Liver (tissue), 9 donors: ENCODE data around the gene CEPT1. TPM values are rescaled to one million over a fixed set of nuclear protein-coding genes. Genes with fewer than 3 reads are reported as not detected.

Source experiments
- DNase-seq: peaks from one replicate; pipeline ENCODE4 v3.0.0-alpha.2; 2017; ENCODE audit warnings: low spot score
- H3K27ac ChIP-seq, 2 donors: one replicate each; pipeline ENCODE4 v1.7.0; 2013; ENCODE audit warnings: inconsistent platforms in 2 of 2, low read length in 2 of 2, control low read depth in 1 of 2, low read depth in 1 of 2, mild to moderate bottlenecking in 1 of 2
- H3K27me3 ChIP-seq, 4 donors: one replicate each; pipeline versions ENCODE4 v1.6.1 to v1.7.0; 2013; ENCODE audit warnings: low read length in 3 of 4, inconsistent platforms in 1 of 4, mild to moderate bottlenecking in 1 of 4, moderate library complexity in 1 of 4; ENCODE audit not compliant: control insufficient read depth in 4 of 4, insufficient read depth in 4 of 4
- H3K36me3 ChIP-seq, 4 donors: one replicate each; pipeline versions ENCODE4 v1.6.1 to v1.7.0; 2013; ENCODE audit warnings: low read length in 3 of 4, mild to moderate bottlenecking in 3 of 4, low read depth in 1 of 4, moderate library complexity in 1 of 4; ENCODE audit not compliant: control insufficient read depth in 4 of 4, insufficient read depth in 3 of 4
- H3K4me1 ChIP-seq, 4 donors: one replicate each; pipeline versions ENCODE4 v1.6.1 to v1.7.0; 2013; ENCODE audit warnings: low read length in 3 of 4, mild to moderate bottlenecking in 3 of 4, moderate library complexity in 1 of 4; ENCODE audit not compliant: control insufficient read depth in 4 of 4, insufficient read depth in 4 of 4
- H3K4me3 ChIP-seq, 3 donors: one replicate each; pipeline versions ENCODE4 v1.6.1 to v1.7.0; 2013; ENCODE audit warnings: low read length in 3 of 3, control low read depth in 1 of 3, low read depth in 1 of 3, mild to moderate bottlenecking in 1 of 3
- H3K9ac ChIP-seq, 2 donors: one replicate each; pipeline ENCODE4 v1.7.0; 2013; ENCODE audit warnings: low read length in 2 of 2, mild to moderate bottlenecking in 2 of 2, moderate library complexity in 2 of 2, control low read depth in 1 of 2, low read depth in 1 of 2
- H3K9me3 ChIP-seq, 4 donors: one replicate each; pipeline versions ENCODE4 v1.6.1 to v1.7.0; 2013; ENCODE audit warnings: low read length in 3 of 4; ENCODE audit not compliant: control insufficient read depth in 4 of 4
- CTCF ChIP-seq: fragments of 150-350 bp; IDR thresholded peaks from 2 replicates; pipeline ENCODE4 v1.5.1; 2017; ENCODE audit warnings: improper control_type of control experiment, low read depth, low read length; ENCODE audit not compliant: missing input control
- FOXA1 ChIP-seq: IDR thresholded peaks from 2 replicates; pipeline ENCODE4 v1.6.1; 2016; ENCODE audit warnings: antibody characterized with exemption
- FOXA2 ChIP-seq: IDR thresholded peaks from 2 replicates; pipeline ENCODE4 v1.6.1; 2016; ENCODE audit warnings: antibody characterized with exemption
- GABPA ChIP-seq, 2 donors: IDR thresholded peaks in 1 of 2; conservative IDR thresholded peaks in 1 of 2; 2 replicates each; pipeline ENCODE4 v1.6.1; 2016; ENCODE audit warnings: antibody characterized with exemption in 2 of 2, mild to moderate bottlenecking in 1 of 2, moderate library complexity in 1 of 2
- HNF4G ChIP-seq: IDR thresholded peaks from 2 replicates; pipeline ENCODE4 v1.6.1; 2016; ENCODE audit warnings: antibody characterized with exemption
- JUND ChIP-seq, 2 donors: IDR thresholded peaks; 2 replicates each; pipeline ENCODE4 v1.6.1; 2016; ENCODE audit warnings: antibody characterized with exemption in 2 of 2
- NR2F2 ChIP-seq: IDR thresholded peaks from 2 replicates; pipeline ENCODE4 v1.6.1; 2016; ENCODE audit warnings: antibody characterized with exemption
- RXRA ChIP-seq, 2 donors: IDR thresholded peaks; 2 replicates each; pipeline ENCODE4 v1.6.1; 2017 to 2018; ENCODE audit warnings: antibody characterized with exemption in 2 of 2, mild to moderate bottlenecking in 1 of 2
- SP1 ChIP-seq: IDR thresholded peaks from 2 replicates; pipeline ENCODE4 v1.6.1; 2018; ENCODE audit warnings: antibody characterized with exemption, mild to moderate bottlenecking
- TAF1 ChIP-seq: conservative IDR thresholded peaks from 2 replicates; pipeline ENCODE4 v1.6.1; 2016; ENCODE audit warnings: antibody characterized with exemption, mild to moderate bottlenecking
- WGBS: extraction: QIAGEN DNeasy Blood & Tissue Kit; methylation state at CpG from one replicate; pipeline ENCODE4 v1.1.7; 2013; 5-methylcytosine and 5-hydroxymethylcytosine counted together
- polyA plus RNA-seq, 2 donors: library from polyadenylated mRNA; stranded (reverse) in 1 of 2; unstranded in 1 of 2; fragments of 200-250 nt in 1 of 2; fragments of >200 nt in 1 of 2; fragmentation: Nextera tagmentation in 1 of 2; extraction: Ambion mirVana in 1 of 2; gene quantifications; one replicate each; pipeline versions ENCODE4 v1.2.1 to v1.2.3, GENCODE V29; 2013 to 2015
- total RNA-seq, 2 donors: library from RNA; depleted of rRNA; stranded (reverse); fragments of >200 nt; gene quantifications; one replicate each; pipeline ENCODE4 v1.2.3, GENCODE V29; 2014
- TF ChIP-seq, protein P1 (sequence below): IDR thresholded peaks from 2 replicates; pipeline ENCODE4 v1.6.1; 2016; ENCODE audit warnings: antibody characterized with exemption
- TF ChIP-seq, protein P2 (sequence below): IDR thresholded peaks from 2 replicates; pipeline ENCODE4 v1.6.1; 2016; ENCODE audit warnings: antibody characterized with exemption, mild to moderate bottlenecking
- donor health status: healthy.
- donor health status: healthy.
- donor health status: healthy.
- donor health status: healthy.
- donor health status: healthy.

The CEPT1 gene
- total and polyA plus RNA-seq, 4 donors: 10.0 to 37.3 (median 27.7) TPM

DNA sequence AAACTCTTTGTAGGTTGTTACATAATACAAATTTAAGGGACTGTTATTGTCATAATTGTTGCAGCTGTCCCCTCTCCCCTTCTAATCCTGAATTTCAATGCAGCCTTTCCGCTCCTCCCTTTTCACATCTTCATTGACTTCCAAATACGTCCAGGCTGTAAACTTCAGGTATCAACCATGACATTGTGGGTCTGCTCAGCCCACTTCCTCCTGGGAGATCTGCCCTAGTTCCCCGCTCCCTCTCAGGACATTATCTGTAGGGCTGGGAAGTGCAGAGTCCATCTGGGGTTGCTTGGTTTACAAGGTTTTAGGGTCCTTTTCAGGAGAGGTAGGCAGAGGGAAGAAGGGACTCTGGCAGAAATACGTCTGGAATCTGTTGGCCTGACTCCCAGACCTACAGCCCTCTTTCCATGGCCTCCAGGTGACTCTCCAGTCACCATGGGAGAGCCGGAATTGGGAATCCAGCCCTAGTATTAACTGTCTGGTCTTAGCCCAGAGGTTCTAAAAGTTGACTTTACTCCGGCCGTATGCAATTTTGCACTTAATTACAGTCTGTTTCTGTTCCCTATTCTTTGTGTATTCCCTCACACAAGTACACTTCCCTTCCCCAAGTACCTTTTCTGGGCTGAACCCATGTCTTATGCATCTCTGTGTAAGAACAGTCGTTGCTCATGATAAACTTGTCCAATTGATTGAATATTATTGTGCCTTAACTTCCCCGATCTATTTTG is 65.1 kb downstream of the CEPT1 start:
- DNase-seq: no peak
- no peak overlapping the region for H3K4me3 ChIP-seq
- WGBS: 67% methylated on average over 9 of the region's 9 CpGs
- TF ChIP-seq NR2F2 (no peak), RXRA (IDR thresholded peaks at IDR 0.05) (no peak), HNF4G (no peak), FOXA1 (no peak), GABPA (IDR thresholded peaks at IDR 0.05 in 1 of 2, conservative IDR thresholded peaks at IDR 0.05 in 1 of 2) (no peak), TAF1 (no peak), FOXA2 (no peak), CTCF (no peak)
- TF ChIP-seq, protein P1, sequence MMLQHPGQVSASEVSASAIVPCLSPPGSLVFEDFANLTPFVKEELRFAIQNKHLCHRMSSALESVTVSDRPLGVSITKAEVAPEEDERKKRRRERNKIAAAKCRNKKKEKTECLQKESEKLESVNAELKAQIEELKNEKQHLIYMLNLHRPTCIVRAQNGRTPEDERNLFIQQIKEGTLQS: no peak
- TF ChIP-seq, protein P2, sequence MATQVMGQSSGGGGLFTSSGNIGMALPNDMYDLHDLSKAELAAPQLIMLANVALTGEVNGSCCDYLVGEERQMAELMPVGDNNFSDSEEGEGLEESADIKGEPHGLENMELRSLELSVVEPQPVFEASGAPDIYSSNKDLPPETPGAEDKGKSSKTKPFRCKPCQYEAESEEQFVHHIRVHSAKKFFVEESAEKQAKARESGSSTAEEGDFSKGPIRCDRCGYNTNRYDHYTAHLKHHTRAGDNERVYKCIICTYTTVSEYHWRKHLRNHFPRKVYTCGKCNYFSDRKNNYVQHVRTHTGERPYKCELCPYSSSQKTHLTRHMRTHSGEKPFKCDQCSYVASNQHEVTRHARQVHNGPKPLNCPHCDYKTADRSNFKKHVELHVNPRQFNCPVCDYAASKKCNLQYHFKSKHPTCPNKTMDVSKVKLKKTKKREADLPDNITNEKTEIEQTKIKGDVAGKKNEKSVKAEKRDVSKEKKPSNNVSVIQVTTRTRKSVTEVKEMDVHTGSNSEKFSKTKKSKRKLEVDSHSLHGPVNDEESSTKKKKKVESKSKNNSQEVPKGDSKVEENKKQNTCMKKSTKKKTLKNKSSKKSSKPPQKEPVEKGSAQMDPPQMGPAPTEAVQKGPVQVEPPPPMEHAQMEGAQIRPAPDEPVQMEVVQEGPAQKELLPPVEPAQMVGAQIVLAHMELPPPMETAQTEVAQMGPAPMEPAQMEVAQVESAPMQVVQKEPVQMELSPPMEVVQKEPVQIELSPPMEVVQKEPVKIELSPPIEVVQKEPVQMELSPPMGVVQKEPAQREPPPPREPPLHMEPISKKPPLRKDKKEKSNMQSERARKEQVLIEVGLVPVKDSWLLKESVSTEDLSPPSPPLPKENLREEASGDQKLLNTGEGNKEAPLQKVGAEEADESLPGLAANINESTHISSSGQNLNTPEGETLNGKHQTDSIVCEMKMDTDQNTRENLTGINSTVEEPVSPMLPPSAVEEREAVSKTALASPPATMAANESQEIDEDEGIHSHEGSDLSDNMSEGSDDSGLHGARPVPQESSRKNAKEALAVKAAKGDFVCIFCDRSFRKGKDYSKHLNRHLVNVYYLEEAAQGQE: no peak
- H3K9ac ChIP-seq: no peak overlapping the region
- no peaks in the 10 kb centered on the region for H3K27me3 ChIP-seq
- H3K27ac ChIP-seq: peak overlapping the region; percentile 90 to 92
- H3K4me1 ChIP-seq: peaks cover 7 to 37% (median 29%) of the 10 kb centered on the region in 4 donors
- H3K9me3 ChIP-seq: no peaks in the 10 kb centered on the region
- no peaks in the 10 kb centered on the region for H3K36me3 ChIP-seq

- no peak overlapping the region for H3K27ac ChIP-seq
- H3K36me3 ChIP-seq: no peaks in the 10 kb centered on the region
- TF ChIP-seq RXRA (IDR thresholded peaks at IDR 0.05) (no peak), NR2F2 (no peak), SP1 (no peak), JUND (IDR thresholded peaks at IDR 0.05) (no peak)
- TF ChIP-seq, protein P2: no peak
- TF ChIP-seq, protein P1: no peak
- no peak overlapping the region for H3K4me3 ChIP-seq
- no peaks in the 10 kb centered on the region for H3K27me3 ChIP-seq
- H3K4me1 ChIP-seq: peaks cover 6 to 32% (median 24%) of the 10 kb centered on the region in 4 donors
- H3K9ac ChIP-seq: no peak overlapping the region
- H3K9me3 ChIP-seq: no peaks in the 10 kb centered on the region
- no peak for DNase-seq
- 66% methylated on average over 2 of the region's 2 CpGs for WGBS
Observed at GRCh38 chr1:111205714-111206050, 65.7 kb downstream of the CEPT1 start.
